ENCODE results near the gene NAXD. TPM values are rescaled to one million over a fixed set of nuclear protein-coding genes. Genes with fewer than 3 reads are reported as not detected.

Gene NAXD
- total RNA-seq, 4 donors from 2014 or later: 27.1 to 43.2 (median 35.8) TPM

DNA sequence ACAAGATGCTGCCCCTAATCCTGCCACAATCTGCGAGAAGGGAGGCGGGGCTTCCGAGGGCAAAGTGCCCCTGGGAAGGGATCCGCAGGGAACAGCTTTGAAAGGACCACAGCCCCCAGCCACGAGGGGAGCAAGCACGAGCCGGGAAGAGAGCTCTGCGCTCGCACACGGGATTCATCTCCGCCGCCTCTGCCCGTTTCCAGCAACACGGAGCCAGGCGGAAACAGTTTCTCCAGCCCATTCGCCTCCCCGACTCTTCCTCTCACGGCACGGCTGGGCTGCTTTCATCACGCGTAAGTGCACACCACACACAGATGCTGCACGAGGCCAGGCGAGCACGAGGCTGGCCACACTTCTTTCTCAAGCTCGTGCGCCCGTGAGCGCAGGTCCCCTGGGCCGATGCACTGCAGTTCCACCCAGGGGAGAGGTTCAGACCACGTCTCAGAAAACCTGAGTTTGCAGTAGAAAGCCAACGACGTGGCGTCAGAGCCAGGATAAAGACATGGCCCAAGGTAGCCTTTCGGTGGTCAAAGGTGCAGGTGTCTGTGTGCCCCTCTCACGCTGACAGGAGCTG lies 33.6 kb downstream of the NAXD start:
- H3K36me3 ChIP-seq: peaks cover 0 to 38% (median 0%) of the 10 kb centered on the region in 3 donors
- no peaks in the 10 kb centered on the region for H3K9me3 ChIP-seq
- H3K4me3 ChIP-seq: no peak overlapping the region
- no peak for TF ChIP-seq POLR2A (IDR thresholded peaks at IDR 0.05)
- TF ChIP-seq, protein P1, sequence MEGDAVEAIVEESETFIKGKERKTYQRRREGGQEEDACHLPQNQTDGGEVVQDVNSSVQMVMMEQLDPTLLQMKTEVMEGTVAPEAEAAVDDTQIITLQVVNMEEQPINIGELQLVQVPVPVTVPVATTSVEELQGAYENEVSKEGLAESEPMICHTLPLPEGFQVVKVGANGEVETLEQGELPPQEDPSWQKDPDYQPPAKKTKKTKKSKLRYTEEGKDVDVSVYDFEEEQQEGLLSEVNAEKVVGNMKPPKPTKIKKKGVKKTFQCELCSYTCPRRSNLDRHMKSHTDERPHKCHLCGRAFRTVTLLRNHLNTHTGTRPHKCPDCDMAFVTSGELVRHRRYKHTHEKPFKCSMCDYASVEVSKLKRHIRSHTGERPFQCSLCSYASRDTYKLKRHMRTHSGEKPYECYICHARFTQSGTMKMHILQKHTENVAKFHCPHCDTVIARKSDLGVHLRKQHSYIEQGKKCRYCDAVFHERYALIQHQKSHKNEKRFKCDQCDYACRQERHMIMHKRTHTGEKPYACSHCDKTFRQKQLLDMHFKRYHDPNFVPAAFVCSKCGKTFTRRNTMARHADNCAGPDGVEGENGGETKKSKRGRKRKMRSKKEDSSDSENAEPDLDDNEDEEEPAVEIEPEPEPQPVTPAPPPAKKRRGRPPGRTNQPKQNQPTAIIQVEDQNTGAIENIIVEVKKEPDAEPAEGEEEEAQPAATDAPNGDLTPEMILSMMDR (IDR thresholded peaks at IDR 0.05): no peak
- H3K27ac ChIP-seq: no peak overlapping the region
- no peak for DNase-seq
- peaks cover 0 to 8% (median 0%) of the 10 kb centered on the region in 4 donors for H3K4me1 ChIP-seq
- H3K27me3 ChIP-seq: no peaks in the 10 kb centered on the region

DNA sequence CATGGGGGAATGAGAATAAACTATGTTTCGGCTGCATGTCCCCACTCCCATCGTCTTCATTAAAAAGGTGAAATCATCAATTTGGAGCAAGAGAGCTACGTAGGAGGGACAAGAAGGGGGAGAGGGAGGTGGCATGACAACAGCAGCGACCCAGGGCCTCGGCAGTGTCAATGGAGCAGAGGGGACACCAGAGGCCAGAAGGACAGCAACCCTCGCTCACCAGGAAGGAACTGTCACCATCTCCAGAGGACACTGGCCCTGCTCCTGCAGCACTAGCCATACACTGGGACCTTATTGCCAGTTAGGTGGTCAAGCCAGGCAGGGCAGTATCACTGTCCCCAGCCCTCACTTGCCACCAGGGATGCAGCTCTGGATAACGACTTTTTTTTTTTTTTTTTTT lies 34.2 kb downstream of the NAXD start:
- peaks cover 0 to 34% (median 0%) of the 10 kb centered on the region in 3 donors for H3K36me3 ChIP-seq
- H3K4me1 ChIP-seq: peaks cover 0 to 6% (median 0%) of the 10 kb centered on the region in 4 donors
- H3K4me3 ChIP-seq: no peak overlapping the region
- H3K9me3 ChIP-seq: no peaks in the 10 kb centered on the region
- no peak overlapping the region for H3K27ac ChIP-seq
- no peak for DNase-seq
- no peaks in the 10 kb centered on the region for H3K27me3 ChIP-seq
- TF ChIP-seq, protein P1 (IDR thresholded peaks at IDR 0.05): no peak
- no peak for TF ChIP-seq POLR2A (IDR thresholded peaks at IDR 0.05)

DNA sequence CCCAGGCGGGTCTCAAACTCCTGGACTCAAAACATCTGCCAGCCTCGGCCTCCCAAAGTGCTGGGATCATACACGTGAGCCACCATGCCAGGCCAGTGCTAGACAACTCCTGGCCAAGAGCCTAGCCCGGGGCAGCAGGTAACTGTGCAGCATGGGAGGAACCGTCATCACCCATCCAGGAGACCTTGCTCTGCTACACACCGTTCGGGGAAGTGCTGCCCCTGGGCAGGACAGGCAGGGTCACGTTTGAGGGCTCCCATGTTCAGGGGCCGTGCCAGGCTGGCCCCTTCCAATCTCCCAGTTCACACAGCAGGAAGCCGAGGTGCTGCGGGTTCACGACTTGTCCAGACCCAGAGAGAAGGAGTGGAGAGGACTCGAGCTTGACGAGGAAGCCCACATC lies 35.1 kb downstream of the NAXD start:
- no peak for DNase-seq
- no peak overlapping the region for H3K4me3 ChIP-seq
- H3K27me3 ChIP-seq: no peaks in the 10 kb centered on the region
- no peak overlapping the region for H3K27ac ChIP-seq
- no peaks in the 10 kb centered on the region for H3K4me1 ChIP-seq
- no peaks in the 10 kb centered on the region for H3K9me3 ChIP-seq
- peaks cover 0 to 34% (median 0%) of the 10 kb centered on the region in 3 donors for H3K36me3 ChIP-seq
- TF ChIP-seq, protein P1 (IDR thresholded peaks at IDR 0.05): no peak
- TF ChIP-seq POLR2A (IDR thresholded peaks at IDR 0.05): no peak

DNA sequence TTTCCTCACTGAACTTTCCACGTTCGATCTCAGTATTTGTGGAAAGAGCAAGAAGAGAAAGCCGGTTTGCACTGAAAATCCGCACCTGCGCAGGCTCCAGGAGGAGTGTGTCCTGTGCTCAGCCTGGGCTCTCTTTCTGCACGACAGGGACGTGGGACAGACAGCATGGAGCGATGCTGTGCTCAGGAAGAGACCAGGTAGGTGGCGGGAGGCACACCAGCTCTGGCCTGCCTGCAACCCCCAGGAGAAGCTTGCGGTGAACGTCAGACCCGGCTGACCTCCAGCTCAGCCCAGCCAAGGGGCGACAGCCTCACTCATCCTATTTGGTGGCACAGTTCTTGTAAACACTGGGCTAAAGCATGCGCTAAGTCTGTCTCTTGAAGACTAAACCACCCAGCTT lies 35.9 kb downstream of the NAXD start:
- H3K36me3 ChIP-seq: peaks cover 0 to 34% (median 0%) of the 10 kb centered on the region in 3 donors
- TF ChIP-seq, protein P1 (IDR thresholded peaks at IDR 0.05): no peak
- no peak for TF ChIP-seq POLR2A (IDR thresholded peaks at IDR 0.05)
- no peak overlapping the region for H3K27ac ChIP-seq
- H3K9me3 ChIP-seq: no peaks in the 10 kb centered on the region
- H3K27me3 ChIP-seq: no peaks in the 10 kb centered on the region
- DNase-seq: no peak
- no peaks in the 10 kb centered on the region for H3K4me1 ChIP-seq
- no peak overlapping the region for H3K4me3 ChIP-seq

DNA sequence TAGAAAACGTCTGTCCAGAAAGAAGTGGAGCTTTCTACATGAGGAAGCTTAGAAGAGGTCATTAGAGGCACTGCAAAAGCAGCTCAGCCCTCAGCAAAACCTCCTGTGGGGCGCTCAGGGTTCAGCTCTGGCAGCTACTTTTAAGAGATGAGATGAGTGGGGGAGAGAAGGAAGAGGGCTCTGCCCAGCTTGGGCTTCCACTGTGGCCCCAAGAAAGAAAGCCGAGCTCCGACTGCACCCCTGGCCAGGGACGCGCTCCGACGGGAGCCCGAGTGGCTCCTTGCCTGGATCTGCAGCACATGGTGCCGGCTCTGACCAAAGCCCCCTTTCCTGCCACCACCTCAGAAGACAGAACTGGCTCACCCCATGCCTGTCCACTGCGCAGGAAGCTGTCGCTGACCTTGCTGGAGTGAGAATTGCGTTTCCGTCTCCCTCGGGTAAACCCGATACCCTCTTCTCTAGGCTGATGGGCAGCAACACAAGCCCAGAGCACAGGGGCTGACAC lies 36.4 kb downstream of the NAXD start:
- no peak for TF ChIP-seq POLR2A (IDR thresholded peaks at IDR 0.05)
- TF ChIP-seq, protein P1 (IDR thresholded peaks at IDR 0.05): no peak
- no peaks in the 10 kb centered on the region for H3K9me3 ChIP-seq
- no peak for DNase-seq
- H3K27ac ChIP-seq: no peak overlapping the region
- no peaks in the 10 kb centered on the region for H3K27me3 ChIP-seq
- H3K36me3 ChIP-seq: peaks cover 0 to 34% (median 0%) of the 10 kb centered on the region in 3 donors
- H3K4me3 ChIP-seq: no peak overlapping the region
- no peaks in the 10 kb centered on the region for H3K4me1 ChIP-seq
